ENCODE results near the gene SLC25A42. TPM values are rescaled to one million over a fixed set of nuclear protein-coding genes. Genes with fewer than 3 reads are reported as not detected.

Gene SLC25A42
- total and polyA plus RNA-seq, 2 of the 13 experiments (the other 11 are each of a cell fraction or from before 2014, with no cell fraction given): 12.8 to 18.3 TPM

DNA sequence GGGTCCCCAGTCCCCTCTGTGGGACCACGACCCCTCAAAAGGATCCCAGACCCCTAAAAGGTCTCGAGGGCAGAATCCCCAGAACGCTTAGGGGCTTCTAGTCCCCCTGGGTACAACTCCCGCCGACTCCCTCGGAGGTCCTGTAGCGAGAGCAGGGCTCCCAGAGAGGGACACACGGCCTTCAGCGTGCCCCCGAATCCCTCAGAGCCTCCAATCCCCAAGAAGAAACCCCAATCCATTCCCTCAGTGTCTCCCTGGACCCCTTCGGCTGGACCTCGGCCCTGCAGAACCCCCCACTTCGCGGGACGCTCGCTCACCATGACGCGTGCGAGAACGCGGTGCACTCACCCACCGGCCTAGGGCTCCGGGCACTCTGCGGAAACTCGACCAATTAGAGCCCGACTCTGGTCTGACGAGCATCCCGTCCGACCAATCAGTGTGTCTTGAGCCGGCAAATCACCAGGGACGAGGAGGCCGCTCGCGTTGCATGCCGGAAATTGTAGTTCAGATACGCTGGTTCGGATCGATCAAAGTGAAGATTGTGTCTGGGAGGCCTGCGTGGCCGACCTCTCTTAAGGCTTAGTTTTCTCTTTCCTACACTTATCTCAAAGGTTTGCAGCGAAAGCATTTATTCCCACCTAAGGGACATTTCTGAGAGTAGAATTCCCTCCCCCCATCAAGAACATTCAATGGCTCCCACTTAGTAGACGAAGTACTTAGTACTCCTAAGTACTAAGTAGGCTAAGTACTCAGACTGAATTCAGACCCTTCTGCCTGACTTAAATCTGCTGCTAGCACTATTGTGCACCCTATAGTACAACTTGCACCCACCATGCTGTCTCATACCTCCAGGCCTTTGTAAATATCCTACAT, 74.6 kb downstream of the SLC25A42 start, which contains the start of gene TMEM161A (continued):
- TF ChIP-seq, protein P1, sequence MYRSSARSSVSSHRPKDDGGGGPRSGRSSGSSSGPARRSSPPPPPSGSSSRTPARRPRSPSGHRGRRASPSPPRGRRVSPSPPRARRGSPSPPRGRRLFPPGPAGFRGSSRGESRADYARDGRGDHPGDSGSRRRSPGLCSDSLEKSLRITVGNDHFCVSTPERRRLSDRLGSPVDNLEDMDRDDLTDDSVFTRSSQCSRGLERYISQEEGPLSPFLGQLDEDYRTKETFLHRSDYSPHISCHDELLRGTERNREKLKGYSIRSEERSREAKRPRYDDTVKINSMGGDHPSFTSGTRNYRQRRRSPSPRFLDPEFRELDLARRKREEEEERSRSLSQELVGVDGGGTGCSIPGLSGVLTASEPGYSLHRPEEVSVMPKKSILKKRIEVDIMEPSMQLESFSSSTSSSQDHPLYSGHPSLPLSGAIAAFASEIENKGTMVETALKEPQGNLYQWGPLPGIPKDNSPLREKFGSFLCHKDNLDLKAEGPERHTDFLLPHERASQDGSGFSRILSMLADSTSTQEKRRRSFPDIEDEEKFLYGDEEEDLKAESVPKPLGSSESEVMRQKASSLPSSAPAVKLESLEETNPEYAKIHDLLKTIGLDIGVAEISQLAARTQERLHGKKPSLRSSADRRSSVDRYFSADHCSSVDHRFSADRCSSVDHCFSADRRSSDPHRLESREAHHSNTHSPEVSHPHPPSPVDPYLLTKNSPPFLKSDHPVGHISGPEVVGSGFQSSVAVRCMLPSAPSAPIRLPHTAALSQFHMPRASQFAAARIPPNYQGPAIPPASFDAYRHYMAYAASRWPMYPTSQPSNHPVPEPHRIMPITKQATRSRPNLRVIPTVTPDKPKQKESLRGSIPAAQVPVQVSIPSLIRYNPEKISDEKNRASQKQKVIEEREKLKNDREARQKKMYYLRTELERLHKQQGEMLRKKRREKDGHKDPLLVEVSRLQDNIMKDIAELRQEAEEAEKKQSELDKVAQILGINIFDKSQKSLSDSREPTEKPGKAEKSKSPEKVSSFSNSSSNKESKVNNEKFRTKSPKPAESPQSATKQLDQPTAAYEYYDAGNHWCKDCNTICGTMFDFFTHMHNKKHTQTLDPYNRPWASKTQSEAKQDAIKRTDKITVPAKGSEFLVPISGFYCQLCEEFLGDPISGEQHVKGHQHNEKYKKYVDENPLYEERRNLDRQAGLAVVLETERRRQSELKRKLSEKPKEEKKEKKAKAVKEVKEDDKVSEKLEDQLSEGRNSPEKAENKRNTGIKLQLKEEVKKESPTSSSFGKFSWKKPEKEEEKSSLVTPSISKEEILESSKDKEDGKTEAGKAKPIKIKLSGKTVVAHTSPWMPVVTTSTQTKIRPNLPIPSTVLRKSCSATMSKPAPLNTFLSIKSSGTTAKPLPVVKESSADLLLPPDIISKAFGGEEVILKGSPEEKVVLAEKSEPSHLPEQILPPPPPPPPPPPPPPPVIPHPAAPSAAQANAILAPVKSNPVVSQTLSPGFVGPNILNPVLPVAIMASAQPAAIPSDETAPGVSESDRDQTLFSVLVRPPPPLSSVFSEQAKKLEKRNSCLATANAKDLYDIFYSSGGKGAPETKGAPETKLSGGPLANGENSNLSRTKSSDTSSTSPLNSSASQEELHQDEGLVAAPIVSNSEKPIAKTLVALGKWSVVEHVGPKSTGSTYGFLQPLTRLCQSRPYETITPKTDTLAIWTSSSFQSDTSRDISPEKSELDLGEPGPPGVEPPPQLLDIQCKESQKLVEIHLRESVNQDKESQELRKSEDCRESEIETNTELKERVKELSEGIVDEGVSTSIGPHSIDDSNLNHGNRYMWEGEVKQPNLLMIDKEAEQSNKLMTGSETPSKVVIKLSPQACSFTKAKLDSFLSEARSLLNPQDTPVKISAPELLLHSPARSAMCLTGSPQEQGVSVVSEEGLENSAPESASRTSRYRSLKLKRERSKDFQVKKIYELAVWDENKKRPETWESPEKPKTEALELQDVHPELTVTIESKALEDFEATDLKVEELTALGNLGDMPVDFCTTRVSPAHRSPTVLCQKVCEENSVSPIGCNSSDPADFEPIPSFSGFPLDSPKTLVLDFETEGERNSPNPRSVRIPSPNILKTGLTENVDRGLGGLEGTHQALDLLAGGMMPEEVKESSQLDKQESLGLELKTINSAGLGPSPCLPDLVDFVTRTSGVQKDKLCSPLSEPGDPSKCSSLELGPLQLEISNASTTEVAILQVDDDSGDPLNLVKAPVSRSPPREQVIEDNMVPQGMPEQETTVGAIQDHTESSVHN (CRISPR knock-in tag; IDR thresholded peaks at IDR 0.05): no peak
- TF ChIP-seq JUNB (CRISPR knock-in tag; IDR thresholded peaks at IDR 0.05; ENCODE audit: borderline replicate concordance) (no peak), MIXL1 (CRISPR knock-in tag; IDR thresholded peaks at IDR 0.05) (no peak), BHLHE40 (IDR thresholded peaks at IDR 0.05; ENCODE audit: low read length) (peak; percentile 31; the same call in 1 of the 2 replicates), TGIF2 (CRISPR knock-in tag; IDR thresholded peaks at IDR 0.05) (no peak), TOPORS (CRISPR knock-in tag; IDR thresholded peaks at IDR 0.05) (no peak), ZNF543 (CRISPR knock-in tag; IDR thresholded peaks at IDR 0.05) (0 out of 2 replicates have a peak, but pooled peaks have one; percentile 31), ZBTB38 (CRISPR knock-in tag; IDR thresholded peaks at IDR 0.05) (no peak), NCOA2 (CRISPR knock-in tag; IDR thresholded peaks at IDR 0.05) (no peak), KLF16 (CRISPR knock-in tag; IDR thresholded peaks at IDR 0.05) (no peak; a peak in 1 of 4 replicates), HMG20A (CRISPR knock-in tag; IDR thresholded peaks at IDR 0.05; ENCODE audit: borderline replicate concordance) (no peak), HMG20B (CRISPR knock-in tag; conservative IDR thresholded peaks at IDR 0.05) (no peak), HDAC6 (IDR thresholded peaks at IDR 0.05; ENCODE audit: low read depth, low read length) (no peak), ZKSCAN8 (CRISPR knock-in tag; IDR thresholded peaks at IDR 0.05; ENCODE audit: borderline replicate concordance) (peak; percentile 25; the same call in 1 of the 2 replicates), RAD21 (CRISPR knock-in tag; IDR thresholded peaks at IDR 0.05) (peak; percentile 8; the same call in 1 of the 2 replicates), TBX3 (IDR thresholded peaks at IDR 0.05; ENCODE audit: borderline replicate concordance) (no peak), ATM (IDR thresholded peaks at IDR 0.05; ENCODE audit: borderline replicate concordance) (no peak), HHEX (CRISPR knock-in tag; IDR thresholded peaks at IDR 0.05) (no peak)
- TF ChIP-seq, protein P2, sequence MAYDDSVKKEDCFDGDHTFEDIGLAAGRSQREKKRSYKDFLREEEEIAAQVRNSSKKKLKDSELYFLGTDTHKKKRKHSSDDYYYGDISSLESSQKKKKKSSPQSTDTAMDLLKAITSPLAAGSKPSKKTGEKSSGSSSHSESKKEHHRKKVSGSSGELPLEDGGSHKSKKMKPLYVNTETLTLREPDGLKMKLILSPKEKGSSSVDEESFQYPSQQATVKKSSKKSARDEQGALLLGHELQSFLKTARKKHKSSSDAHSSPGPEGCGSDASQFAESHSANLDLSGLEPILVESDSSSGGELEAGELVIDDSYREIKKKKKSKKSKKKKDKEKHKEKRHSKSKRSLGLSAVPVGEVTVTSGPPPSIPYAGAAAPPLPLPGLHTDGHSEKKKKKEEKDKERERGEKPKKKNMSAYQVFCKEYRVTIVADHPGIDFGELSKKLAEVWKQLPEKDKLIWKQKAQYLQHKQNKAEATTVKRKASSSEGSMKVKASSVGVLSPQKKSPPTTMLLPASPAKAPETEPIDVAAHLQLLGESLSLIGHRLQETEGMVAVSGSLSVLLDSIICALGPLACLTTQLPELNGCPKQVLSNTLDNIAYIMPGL (CRISPR knock-in tag; IDR thresholded peaks at IDR 0.05; ENCODE audit: borderline replicate concordance in 1 of 2, low read depth in 1 of 2): peak; percentile 55 to 64; a peak in 2 of 4 replicates
- TF ChIP-seq, protein P3, sequence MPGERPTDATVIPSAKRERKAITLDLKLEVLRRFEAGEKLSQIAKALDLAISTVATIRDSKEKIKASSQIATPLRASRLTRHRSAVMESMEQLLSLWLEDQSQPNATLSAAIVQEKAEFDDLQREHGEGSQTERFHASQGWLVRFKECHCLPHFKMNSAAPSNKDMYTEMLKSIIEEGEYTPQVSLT (CRISPR knock-in tag; IDR thresholded peaks at IDR 0.05; ENCODE audit: borderline replicate concordance, low read depth): no peak

Measured in HepG2 (cell line).